Fibroblast of skin of back (primary cell): ENCODE data around the gene ADRA2C.

Experiments used
- DNase-seq: peaks from one replicate; pipeline ENCODE4 v3.0.0-alpha.2; 2013

The ADRA2C gene

GRCh38 chr4:3777669-3778068 lies 11.5 kb downstream of the ADRA2C start:
- DNase-seq = no peak

GRCh38 chr4:3779509-3779908 lies 13.3 kb downstream of the ADRA2C start:
- no peak for DNase-seq

GRCh38 chr4:3780347-3781171 lies 14.4 kb downstream of the ADRA2C start:
- DNase-seq = no peak

GRCh38 chr4:3781193-3781886 lies 15.2 kb downstream of the ADRA2C start:
- DNase-seq = no peak

GRCh38 chr4:3781997-3782930 lies 16.1 kb downstream of the ADRA2C start:
- DNase-seq = no peak

- DNase-seq = no peak
Measured at GRCh38 chr4:3783693-3784306, 17.6 kb downstream of the ADRA2C start.

- no peak for DNase-seq
Measured at GRCh38 chr4:3784454-3785291, 18.5 kb downstream of the ADRA2C start.

- DNase-seq = no peak
Measured at GRCh38 chr4:3785292-3785565, 19.0 kb downstream of the ADRA2C start.

GRCh38 chr4:3786196-3786869 lies 20.1 kb downstream of the ADRA2C start:
- no peak for DNase-seq

- DNase-seq = no peak
Measured at GRCh38 chr4:3787489-3788365, 21.5 kb downstream of the ADRA2C start.

- no peak for DNase-seq
Measured at GRCh38 chr4:3788366-3788660, 22.1 kb downstream of the ADRA2C start.

GRCh38 chr4:3789587-3789986 lies 23.4 kb downstream of the ADRA2C start:
- no peak for DNase-seq

- no peak for DNase-seq
Measured at GRCh38 chr4:3790006-3790561, 23.9 kb downstream of the ADRA2C start.

GRCh38 chr4:3791256-3791655 lies 25.1 kb downstream of the ADRA2C start:
- DNase-seq = no peak

- peak; percentile 16 for DNase-seq
Measured at GRCh38 chr4:3791910-3792542, 25.8 kb downstream of the ADRA2C start.

GRCh38 chr4:3792813-3793212 lies 26.6 kb downstream of the ADRA2C start:
- DNase-seq = no peak

- DNase-seq = no peak
Measured at GRCh38 chr4:3793545-3793944, 27.4 kb downstream of the ADRA2C start.

- DNase-seq = no peak
Measured at GRCh38 chr4:3796960-3797359, 30.8 kb downstream of the ADRA2C start.
